NCI-H446 (cell line): ENCODE results near the gene OFD1.

ENCODE experiments used
- DNase-seq, 2 experiments: peaks; one replicate each; lab custom pipeline; 2025; lab: John Stamatoyannopoulos, UW

OFD1 gene, protein sequence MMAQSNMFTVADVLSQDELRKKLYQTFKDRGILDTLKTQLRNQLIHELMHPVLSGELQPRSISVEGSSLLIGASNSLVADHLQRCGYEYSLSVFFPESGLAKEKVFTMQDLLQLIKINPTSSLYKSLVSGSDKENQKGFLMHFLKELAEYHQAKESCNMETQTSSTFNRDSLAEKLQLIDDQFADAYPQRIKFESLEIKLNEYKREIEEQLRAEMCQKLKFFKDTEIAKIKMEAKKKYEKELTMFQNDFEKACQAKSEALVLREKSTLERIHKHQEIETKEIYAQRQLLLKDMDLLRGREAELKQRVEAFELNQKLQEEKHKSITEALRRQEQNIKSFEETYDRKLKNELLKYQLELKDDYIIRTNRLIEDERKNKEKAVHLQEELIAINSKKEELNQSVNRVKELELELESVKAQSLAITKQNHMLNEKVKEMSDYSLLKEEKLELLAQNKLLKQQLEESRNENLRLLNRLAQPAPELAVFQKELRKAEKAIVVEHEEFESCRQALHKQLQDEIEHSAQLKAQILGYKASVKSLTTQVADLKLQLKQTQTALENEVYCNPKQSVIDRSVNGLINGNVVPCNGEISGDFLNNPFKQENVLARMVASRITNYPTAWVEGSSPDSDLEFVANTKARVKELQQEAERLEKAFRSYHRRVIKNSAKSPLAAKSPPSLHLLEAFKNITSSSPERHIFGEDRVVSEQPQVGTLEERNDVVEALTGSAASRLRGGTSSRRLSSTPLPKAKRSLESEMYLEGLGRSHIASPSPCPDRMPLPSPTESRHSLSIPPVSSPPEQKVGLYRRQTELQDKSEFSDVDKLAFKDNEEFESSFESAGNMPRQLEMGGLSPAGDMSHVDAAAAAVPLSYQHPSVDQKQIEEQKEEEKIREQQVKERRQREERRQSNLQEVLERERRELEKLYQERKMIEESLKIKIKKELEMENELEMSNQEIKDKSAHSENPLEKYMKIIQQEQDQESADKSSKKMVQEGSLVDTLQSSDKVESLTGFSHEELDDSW

DNA sequence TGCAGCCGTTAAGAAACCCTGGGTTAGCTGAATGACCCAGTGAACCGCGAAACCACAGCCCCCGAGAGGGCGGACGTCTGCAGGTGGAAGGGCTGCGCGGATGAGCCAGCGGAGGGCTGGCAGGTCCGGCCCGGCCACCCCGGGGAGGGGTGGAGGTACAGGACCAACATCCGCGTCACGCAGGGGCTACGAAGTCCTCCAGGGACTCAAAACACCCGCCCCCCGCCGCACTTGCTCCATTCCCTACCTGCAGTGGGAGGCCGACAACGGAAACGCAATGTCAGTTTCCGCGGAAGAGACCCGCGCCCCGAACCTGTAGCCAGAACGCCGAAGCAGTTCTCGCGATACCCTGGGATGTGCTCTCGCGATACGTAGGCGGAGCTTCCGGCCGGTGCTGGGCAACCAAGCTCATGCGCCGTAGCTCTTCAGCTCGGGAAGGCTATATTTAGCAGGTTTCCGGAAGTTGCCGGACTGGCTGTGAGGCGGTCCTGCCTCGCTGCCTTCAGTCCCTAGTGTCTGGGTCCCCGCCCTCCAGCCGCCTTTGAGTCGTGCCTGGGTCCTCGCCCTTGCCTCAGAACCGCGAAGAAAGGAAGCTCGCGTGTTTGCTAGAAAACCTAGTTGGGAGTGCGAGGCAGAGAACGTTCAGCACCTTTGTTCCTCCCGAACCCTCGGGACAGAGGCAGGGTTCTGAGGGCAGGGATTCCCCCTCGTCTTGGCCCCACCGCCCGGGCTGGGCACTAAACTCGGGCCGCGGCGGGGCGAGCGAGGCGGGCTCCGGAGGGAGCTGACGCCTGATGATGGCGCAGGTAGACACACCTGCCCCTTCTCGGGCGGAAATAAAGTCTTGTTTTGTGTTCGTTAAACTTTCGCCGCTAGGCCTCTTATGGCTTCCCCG is at the start of gene OFD1, which contains the start of gene TRAPPC2:
Gene OFD1 (plus strand): TSS at position 471 of the 895 bp plus-strand sequence. CDS start 324 bp downstream, at position 795.
Gene TRAPPC2 (minus strand): TSS at position 343 of the 895 bp plus-strand sequence. CDS start 14,657 bp downstream, outside the sequence.
- DNase-seq: peak; percentile 80 to 96

DNA sequence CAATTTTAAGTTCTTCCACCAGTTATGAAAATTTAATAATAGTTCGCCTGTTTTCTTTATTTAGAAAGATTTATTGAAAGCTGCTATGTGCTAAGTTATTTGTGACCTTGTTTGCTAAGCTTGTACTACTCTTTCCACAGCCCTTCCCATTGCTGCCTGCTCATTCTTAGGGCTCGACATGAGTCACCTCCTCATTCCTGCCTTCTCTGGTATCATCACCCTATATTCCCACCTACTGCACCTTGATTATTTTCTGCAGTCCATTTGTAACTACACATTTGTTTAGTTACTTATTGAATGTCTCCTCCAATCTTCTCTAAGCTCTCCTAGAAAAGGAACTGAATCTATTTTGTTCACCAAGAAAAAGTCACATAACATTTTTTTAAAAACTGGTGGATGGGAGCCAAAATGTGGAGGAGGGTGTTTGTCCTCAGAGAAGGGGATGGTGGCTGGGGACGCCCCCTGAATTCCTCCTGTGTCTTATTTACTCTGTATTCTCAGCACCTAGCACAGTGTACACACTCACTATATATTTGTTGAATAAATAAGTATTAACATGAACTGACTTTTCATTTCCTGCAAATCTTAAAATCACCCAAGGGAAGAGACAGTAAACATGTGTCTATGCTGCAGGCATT is 49.3 kb upstream of the OFD1 start:
- no peak for DNase-seq

DNA sequence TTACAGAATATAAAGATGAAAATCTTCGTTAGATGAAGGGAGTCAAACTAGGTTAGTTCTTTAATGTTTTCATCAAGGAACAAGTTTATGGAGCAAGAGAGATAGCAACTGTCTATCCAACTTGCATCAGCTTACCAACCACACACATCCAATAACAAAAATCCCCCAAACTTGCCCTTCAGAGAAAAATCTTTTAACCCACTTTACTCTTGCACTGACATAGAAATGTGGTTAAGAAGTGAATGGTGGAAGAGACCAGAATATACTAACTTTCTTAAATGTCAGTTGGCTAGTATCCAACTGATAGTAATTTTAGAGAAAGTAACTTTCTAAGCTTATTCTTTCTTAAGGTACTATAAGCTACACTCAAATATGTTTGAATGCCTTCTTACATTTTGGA is 47.3 kb upstream of the OFD1 start:
- no peak for DNase-seq

DNA sequence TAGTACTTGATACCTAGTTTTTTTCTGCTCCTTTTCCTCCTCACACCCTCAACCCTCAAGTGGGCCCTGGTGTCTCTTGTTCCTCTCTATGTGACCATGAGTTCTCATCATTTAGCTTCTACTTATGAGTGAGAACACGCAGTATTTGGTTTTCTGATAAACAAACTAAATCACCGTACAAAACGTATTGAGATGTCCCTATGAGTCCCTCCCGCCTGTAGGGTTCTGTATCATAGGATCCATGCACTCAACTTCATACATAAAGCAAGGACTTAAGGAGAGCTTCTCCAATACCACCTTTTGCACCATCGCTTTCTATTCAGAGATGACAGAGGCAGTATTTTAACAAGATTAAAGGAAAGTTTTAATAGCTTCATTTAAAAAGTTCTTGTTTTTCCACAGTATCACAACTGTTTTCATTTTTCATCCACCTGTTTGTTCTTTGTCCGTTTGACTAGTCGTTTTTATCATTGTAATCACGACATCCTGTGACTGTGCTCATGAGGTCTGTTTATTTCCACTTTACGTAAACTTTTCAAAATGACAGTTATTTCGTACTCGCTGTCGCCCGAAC is 46.1 kb upstream of the OFD1 start:
- DNase-seq: no peak

DNA sequence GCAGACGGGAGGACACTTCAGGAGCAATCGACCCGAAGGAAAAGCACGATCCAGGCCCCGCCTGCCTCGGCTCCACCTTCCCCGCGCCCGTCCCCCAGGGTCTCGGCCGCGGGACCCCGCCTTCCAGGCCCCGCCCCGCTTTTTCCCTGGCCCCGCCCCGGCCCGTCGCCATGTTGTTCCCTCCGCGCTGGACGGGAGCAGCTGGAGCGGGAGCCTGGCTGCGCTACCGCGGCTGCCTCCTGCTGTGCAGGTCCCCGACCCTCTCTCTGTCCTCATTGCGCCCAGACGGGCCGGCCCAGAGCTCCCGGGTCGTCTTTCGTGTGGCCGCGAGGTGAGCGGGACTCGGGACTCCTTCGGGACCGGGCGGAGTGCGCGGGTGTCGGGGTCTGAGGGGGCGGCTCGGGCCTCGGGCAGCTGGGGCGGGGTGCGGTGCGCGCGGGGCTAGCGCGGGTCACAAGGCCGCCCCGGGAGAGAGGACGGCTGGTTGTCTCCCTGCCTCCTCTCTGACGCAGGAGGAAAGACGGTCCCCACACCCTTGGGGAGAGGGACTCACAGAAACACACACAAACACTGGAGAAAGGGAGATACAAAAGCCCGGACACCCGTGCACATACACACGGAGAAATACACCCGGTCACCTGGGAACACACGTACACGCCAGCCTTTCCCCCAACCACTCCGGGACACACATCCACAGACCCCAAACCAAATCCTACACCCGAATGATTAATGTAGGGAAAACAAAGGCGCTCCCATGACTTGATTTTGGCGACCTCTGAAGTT is 45.4 kb upstream of the OFD1 start, which contains the start of gene RAB9A:
Gene RAB9A (plus strand): TSS at position 171 of the 783 bp plus-strand sequence. CDS start 19,619 bp downstream, outside the sequence.
- DNase-seq: peak; percentile 39 to 82

DNA sequence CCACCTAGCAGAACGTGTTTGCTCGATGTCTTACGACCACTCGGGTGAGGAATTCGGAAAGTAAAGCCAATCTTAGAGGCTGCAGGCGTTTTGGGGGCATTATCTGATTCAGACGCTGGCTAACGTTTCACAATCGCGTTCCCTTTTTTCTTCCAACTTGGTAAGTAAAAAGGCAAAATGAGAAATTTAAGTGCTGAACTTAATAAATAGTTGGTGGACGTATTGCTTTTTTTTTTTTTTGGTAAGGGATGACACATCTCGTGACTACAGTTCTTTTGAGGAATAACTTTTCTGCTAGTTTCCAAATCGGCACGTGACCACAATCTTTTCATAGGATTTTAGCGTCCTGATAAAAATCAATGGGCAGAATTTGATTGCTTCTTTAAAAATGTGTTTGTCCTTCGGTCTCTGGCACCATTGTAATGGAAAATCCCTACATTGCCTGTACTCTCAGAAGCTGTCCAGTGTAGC is 44.8 kb upstream of the OFD1 start:
- no peak for DNase-seq

DNA sequence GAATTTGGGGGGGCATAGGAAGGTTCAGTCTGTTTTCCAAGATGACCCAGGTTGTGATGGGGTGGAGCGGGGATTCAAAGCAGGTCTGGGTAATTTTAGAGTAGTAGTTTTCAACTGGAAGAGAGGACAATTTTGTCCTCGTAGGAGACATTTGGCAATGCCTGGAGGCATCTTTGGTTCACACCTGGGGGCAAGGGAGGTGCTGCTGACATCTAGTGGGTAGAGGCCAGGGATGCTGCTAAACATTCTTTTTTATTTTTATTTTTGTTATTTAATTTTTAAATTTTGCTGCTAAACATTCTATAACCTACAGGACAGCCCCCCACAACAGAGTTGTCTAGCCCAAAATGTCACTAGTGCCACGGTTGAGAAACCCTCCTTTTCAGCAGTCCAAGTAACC is 43.7 kb upstream of the OFD1 start:
- DNase-seq: no peak

DNA sequence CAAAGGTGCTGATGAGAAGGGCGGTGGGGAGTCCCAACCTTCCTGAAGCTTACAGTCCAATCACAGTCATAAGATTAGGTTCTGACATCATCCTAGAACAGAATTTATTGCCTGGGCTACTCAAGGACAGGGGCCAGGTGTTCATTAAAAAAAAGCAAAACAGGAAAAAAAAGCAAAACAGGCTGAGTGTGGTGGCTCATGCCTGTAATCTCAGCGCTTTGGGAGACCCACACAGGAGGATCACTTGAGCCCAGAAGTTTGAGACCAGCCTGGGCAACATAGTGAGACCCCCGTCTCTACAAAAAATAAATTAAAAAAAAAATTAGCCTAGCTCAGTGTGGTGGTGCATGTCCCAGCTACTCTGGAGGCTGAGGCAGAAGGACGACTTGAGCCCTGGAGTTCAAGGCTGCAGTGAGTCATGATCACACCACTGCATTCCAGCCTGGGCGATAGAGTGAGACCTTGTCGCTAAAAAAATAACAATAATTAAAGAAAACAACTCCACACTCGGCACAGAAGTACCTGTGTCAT is 42.6 kb upstream of the OFD1 start:
- no peak for DNase-seq

DNA sequence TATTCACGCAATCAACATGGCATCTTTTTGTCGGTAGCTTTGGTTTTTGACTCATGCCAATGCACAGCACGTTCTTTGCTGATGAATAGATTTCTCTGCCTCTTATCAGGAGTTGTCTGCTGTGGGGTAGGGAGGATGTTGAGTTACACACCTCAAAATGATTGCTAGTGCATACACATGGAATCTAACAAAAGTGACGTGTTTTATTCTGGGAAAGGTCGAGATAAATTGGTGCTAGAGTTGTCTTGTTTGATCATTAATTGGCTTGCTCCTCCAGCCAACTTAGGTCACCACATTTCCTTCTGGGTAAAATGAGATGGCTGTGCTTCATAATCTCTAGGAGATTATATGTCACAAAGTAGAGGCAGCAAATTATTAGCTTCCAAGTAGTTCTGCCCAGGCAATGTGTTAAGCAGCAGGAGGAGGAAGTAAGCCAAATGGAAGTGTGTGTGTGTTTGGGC is 41.7 kb upstream of the OFD1 start:
- no peak for DNase-seq

DNA sequence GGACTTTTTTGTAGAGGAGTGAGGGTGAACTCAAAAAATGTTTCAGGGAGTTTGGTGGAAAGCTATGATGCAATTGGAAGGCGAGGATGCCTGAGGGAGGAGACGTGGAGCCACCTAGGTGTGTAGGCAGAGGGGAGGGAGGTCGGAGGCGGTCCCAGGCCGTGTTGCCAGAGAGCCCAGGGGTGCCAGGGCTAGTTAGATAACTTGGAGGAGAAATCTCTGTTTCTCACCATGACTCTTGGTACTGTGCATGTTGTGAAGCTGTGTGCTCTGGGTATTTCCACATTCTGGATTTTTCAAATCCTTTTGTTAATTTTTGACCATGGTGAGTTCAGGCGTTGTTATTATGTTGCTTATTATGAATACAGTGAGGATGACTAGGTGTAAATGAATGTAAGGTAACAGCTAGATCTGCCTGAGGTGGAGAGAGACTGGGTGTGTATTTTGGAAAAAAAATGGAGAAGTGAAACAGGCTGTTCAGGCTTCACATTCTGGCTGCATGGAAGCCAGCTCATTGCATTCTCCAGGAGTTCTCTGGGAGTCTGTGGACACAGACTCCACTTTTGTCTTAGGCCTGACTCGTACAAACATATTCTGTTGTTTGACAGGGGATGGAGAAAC is 41.1 kb upstream of the OFD1 start:
- no peak for DNase-seq

DNA sequence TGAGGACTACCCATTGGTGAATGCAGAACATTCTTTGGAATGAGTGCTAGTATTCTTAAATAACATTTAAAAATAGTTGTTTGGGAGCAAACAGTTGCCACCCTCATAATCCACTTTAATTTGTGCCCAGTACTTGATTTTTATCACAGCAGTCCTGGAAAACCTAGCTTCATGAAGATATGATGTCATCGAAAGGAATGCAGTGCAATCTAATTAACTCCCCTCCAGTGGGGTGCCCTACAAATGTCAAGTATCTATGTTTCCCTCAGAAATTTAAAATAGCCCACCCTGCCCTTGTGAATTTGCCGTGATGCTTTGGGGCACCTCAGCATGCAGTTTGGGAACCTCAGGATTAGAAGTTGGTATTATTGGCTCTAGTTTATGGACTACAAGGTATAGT is 40.2 kb upstream of the OFD1 start:
- DNase-seq: no peak

DNA sequence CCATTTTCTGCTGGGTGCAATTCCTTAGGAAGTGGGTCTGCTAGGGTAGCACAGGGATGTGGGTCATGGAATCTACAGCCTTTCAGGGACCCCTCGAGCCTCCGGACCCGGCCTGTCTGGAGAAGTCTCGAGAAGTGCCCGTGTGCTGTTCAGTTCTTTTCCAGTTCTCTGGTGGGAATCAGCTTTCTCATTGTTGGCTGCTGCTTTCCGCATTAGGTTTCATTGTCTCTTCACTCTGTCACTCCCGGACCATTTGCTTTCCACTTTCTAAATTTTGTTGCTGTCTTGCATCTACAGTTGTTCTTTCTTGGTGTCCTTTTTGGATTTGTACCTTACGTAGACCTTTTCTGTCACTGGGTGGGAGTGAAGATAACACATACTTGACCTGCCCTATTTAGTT is 39.6 kb upstream of the OFD1 start:
- DNase-seq: no peak

DNA sequence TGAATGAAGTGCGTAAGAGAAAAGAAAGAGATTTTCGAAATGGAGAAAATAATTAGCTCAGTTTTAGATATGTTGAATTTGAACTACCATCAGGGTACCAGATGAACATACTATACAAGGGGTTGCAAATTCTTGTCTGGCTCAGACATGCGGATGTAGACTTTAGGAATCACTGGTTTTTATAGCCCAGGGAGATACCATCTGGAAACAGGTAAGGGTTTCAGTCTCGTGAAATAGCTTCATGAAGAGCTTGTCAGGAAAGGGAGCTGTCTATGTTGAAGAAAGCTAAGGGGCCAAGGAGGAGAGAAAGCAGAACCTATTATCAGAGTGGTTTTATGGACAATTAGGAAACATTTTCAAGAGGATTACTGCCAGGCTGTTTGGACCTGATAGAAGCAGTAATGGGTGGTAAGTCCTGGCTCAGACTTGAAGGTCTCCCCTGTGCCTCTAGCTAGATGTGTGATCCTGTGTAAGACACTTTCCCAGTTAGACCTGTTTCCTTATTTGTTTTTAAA is 38.9 kb upstream of the OFD1 start:
- DNase-seq: no peak

DNA sequence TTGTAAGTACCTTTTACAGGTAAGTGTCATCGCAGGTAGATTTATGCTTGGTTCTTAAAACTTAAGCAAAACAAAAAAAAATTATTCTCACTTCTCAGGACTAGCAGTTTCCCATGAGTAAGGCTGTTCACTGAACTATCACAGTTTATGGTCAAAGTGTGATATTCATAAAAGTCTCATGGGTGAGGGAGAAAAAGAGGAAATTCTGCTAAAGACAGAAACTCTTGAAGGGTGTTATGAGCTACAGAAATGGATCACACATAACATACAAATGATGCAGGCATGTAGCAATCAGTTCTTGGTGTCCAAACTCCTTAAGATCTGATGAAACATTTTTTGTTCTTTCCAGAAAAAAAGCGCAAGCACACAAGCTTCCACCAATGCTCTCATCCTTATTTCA is 37.1 kb upstream of the OFD1 start:
- DNase-seq: no peak

DNA sequence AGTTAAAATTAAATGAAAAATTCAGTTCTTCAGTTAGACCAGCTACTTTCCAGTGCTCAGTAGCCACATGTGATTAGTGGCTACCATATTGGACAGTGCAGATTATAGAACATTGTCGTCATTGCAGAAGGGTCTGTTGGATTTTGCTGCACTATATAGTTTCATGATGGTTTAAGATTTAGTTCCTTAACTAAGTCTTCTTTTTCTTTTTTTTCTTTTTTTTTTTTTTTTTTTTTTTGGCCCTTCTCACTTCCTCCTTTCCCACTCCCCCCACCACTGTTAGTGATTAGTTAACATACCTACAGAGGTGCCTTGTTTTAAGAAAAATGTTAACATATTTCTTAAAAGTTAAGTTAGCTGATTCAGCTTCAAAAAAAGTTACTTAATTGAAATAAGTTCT is 36.6 kb upstream of the OFD1 start:
- DNase-seq: no peak

DNA sequence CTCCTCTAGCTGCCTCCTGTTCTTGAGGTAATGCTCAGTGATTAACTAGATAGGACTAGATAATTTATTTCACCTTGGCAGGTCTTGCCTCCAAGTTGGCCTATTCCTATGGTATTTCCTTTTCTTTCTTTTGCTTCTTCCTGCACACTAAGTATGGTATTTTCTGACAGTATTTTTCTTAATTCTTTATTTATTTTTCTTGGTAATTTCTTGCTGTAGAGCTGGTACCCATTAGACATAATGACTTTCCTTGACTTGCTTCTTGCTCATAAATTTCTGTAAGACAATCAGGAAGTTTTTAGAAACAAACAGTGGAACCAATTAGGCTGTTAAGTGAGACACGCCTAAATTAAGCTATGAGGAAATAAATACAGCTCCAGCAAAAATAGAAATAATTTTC is 36.1 kb upstream of the OFD1 start:
- DNase-seq: no peak

DNA sequence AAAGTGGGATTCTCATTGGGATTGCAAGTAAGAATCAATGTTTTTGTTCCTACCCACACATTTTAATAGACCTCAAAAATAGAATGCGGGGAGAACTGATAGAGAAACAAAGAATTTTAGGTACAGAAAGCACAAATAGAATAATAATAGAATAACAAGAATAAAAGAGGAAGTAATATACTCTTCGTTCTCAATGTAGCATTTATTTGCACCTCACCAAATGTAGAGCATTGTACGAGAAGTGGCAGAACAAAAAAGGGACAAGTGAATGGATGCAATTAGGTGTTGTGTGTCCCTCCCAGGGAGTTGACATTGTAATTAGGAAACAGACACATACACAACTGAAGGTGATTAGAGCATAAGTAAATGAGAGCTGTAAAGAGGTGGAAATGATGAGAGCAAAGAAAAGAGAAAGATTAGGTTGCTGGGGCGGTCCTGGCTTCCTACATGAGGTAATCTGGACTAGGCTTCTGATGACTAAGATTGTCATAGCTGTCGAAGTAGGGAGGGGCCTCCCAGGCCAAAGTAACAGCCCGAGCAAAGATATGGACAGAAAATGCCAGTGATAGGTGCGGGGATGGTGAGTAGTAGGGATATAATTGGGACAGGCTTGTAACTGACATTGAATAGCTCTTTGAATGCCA is 35.2 kb upstream of the OFD1 start:
- DNase-seq: no peak

DNA sequence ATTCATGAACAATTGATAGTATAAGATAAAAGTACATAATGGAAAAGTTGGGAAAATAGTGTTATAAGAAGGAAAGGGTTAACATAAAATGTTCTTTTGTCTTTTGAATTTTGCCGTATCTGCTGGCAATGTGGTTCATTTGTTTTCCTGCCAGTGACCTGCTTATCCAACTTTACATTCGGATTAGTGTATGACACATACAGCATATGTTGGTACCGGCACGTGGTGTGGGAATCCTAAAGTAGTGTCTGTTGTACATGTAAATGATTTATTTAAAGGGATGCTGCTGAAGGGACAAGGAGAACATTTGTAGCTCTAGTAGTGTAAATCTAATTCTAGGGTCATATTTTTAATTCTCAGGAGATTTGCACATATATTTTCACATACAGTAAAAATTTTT is 34.2 kb upstream of the OFD1 start:
- no peak for DNase-seq
